ENCODE data around the gene CD180.
"Not testable (repeated sequence)": the region's sequence is repeated elsewhere in the genome, so short reads cannot be mapped to it uniquely, and the experiment has no call there.

CD180 gene

GRCh38 chr5:67176936-67177335 is 19.7 kb downstream of the CD180 start:
- ChIA-PET CTCF (interaction anchor here (1.4 to 7.6 kb wide), 2 partner anchors 11 to 20 kb away, joined by 4 to 71 read pairs; no protein-coding TSS in a partner anchor), POLR2A (no interaction called here)
- no peaks in the 10 kb centered on the region for H3K36me3 ChIP-seq (ENCODE audit: control insufficient read depth in 4 of 4, insufficient read depth in 4 of 4, low read length in 3 of 4)
- H3K9me3 ChIP-seq (ENCODE audit: control extremely low read depth in 1 of 5, control insufficient read depth in 4 of 5, insufficient read depth in 2 of 5, low read depth in 1 of 5, low read length in 4 of 5) = peaks cover 0 to 21% (median 3%) of the 10 kb centered on the region in 5 experiments
- H3K27ac ChIP-seq (ENCODE audit: insufficient read depth in 1 of 2, low read depth in 1 of 2, low read length in 2 of 2, poor library complexity in 1 of 2, severe bottlenecking in 2 of 2) = no peak overlapping the region
- H3K27me3 ChIP-seq (replicated peaks in 2 of 5; ENCODE audit: control insufficient read depth in 4 of 5, insufficient read depth in 5 of 5, low read length in 4 of 5) = no peaks in the 10 kb centered on the region
- no peak overlapping the region for H3K4me3 ChIP-seq (ENCODE audit: control insufficient read depth in 1 of 7, extremely low read depth in 1 of 7, insufficient read depth in 4 of 7, low read depth in 2 of 7, low read length in 6 of 7)
- peak in 2 of 3 donors; percentile 47 to 55 for DNase-seq
- H3K4me1 ChIP-seq (ENCODE audit: control extremely low read depth in 1 of 4, control insufficient read depth in 4 of 4, insufficient read depth in 4 of 4, low read length in 3 of 4) = peaks cover 3 to 9% (median 7%) of the 10 kb centered on the region in 4 experiments

- Histone ChIP-seq H3K36me3 (ENCODE audit: control insufficient read depth in 4 of 4, insufficient read depth in 4 of 4, low read length in 3 of 4) (peaks cover 0 to 7% (median 2%) of the 10 kb centered on the region in 4 experiments), H3K4me3 (ENCODE audit: control insufficient read depth in 1 of 7, extremely low read depth in 1 of 7, insufficient read depth in 4 of 7, low read depth in 2 of 7, low read length in 6 of 7) (no peak overlapping the region), H3K4me1 (ENCODE audit: control extremely low read depth in 1 of 4, control insufficient read depth in 4 of 4, insufficient read depth in 4 of 4, low read length in 3 of 4) (peaks cover 0 to 2% (median 0%) of the 10 kb centered on the region in 4 experiments), H3K9me3 (ENCODE audit: control extremely low read depth in 1 of 5, control insufficient read depth in 4 of 5, insufficient read depth in 2 of 5, low read depth in 1 of 5, low read length in 4 of 5) (peaks cover 0 to 21% (median 3%) of the 10 kb centered on the region in 5 experiments), H3K27me3 (replicated peaks in 2 of 5; ENCODE audit: control insufficient read depth in 4 of 5, insufficient read depth in 5 of 5, low read length in 4 of 5) (no peaks in the 10 kb centered on the region), H3K27ac (ENCODE audit: insufficient read depth in 1 of 2, low read depth in 1 of 2, low read length in 2 of 2, poor library complexity in 1 of 2, severe bottlenecking in 2 of 2) (no peak overlapping the region)
- no peak for DNase-seq
- ChIA-PET CTCF (interaction anchor here (0.7 to 1.6 kb wide), 5 partner anchors 9 to 188 kb away, joined by 3 to 9 read pairs (median 3); no protein-coding TSS in a partner anchor), POLR2A (no interaction called here)
- no CpG with 5 or more reads among the region's 1 CpG for WGBS (ENCODE audit: insufficient coverage)
Observed at GRCh38 chr5:67173959-67174358, 22.6 kb downstream of the CD180 start.

- DNase-seq; H3K4me3 ChIP-seq (ENCODE audit: control insufficient read depth in 1 of 7, extremely low read depth in 1 of 7, insufficient read depth in 4 of 7, low read depth in 2 of 7, low read length in 6 of 7); H3K36me3 ChIP-seq (ENCODE audit: control insufficient read depth in 4 of 4, insufficient read depth in 4 of 4, low read length in 3 of 4); H3K4me1 ChIP-seq (ENCODE audit: control extremely low read depth in 1 of 4, control insufficient read depth in 4 of 4, insufficient read depth in 4 of 4, low read length in 3 of 4); H3K27me3 ChIP-seq (replicated peaks in 2 of 5; ENCODE audit: control insufficient read depth in 4 of 5, insufficient read depth in 5 of 5, low read length in 4 of 5); POLR2A ChIA-PET; H3K27ac ChIP-seq (ENCODE audit: insufficient read depth in 1 of 2, low read depth in 1 of 2, low read length in 2 of 2, poor library complexity in 1 of 2, severe bottlenecking in 2 of 2): not testable (repeated sequence)
- peaks cover 0 to 18% (median 3%) of the 10 kb centered on the region in 5 experiments for H3K9me3 ChIP-seq (ENCODE audit: control extremely low read depth in 1 of 5, control insufficient read depth in 4 of 5, insufficient read depth in 2 of 5, low read depth in 1 of 5, low read length in 4 of 5)
- no CpG with 5 or more reads among the region's 2 CpGs for WGBS (ENCODE audit: insufficient coverage)
- CTCF ChIA-PET = interaction anchor here (0.7 kb wide), 1 partner anchor 187 kb away, joined by 3 read pairs; no protein-coding TSS in a partner anchor
Observed at GRCh38 chr5:67173351-67173750, 23.2 kb downstream of the CD180 start.

DNA sequence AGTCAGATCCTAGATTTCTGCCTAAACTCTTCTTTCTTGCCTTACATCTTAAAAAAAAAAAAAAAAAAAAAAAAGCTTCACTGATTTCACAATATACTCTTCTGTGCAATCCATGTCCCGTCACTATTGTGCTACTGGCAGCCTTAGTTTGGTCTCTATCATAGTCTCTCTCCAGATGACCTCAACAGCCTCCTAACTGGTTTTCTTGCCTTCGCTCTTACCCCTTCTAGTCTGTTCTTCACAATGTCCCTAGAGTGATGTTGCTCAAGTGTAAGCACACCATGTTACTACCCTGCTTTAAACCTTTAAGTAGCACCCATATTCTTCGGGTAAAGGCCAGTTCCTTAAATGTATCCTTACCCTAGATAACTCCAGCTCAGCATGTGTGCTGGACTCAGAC is 25.8 kb downstream of the CD180 start:
- peaks cover 0 to 10% (median 4%) of the 10 kb centered on the region in 4 experiments for H3K36me3 ChIP-seq (ENCODE audit: control insufficient read depth in 4 of 4, insufficient read depth in 4 of 4, low read length in 3 of 4)
- DNase-seq = no peak
- 90% methylated on average over 3 of the region's 3 CpGs for WGBS (ENCODE audit: insufficient coverage)
- H3K27me3 ChIP-seq (replicated peaks in 2 of 5; ENCODE audit: control insufficient read depth in 4 of 5, insufficient read depth in 5 of 5, low read length in 4 of 5) = no peaks in the 10 kb centered on the region
- POLR2A ChIA-PET = interaction anchor here (0.6 kb wide), 1 partner anchor 1079 kb away, joined by 4 read pairs; no protein-coding TSS in a partner anchor
- H3K27ac ChIP-seq (ENCODE audit: insufficient read depth in 1 of 2, low read depth in 1 of 2, low read length in 2 of 2, poor library complexity in 1 of 2, severe bottlenecking in 2 of 2) = no peak overlapping the region
- H3K9me3 ChIP-seq (ENCODE audit: control extremely low read depth in 1 of 5, control insufficient read depth in 4 of 5, insufficient read depth in 2 of 5, low read depth in 1 of 5, low read length in 4 of 5) = no peaks in the 10 kb centered on the region
- H3K4me1 ChIP-seq (ENCODE audit: control extremely low read depth in 1 of 4, control insufficient read depth in 4 of 4, insufficient read depth in 4 of 4, low read length in 3 of 4) = peaks cover 0 to 13% (median 11%) of the 10 kb centered on the region in 4 experiments
- CTCF ChIA-PET = interaction anchor here (1.0 to 18.0 kb wide), 5 partner anchors 14 to 166 kb away, joined by 3 to 374 read pairs (median 6); partner anchors contain the start of gene CD180
- H3K4me3 ChIP-seq (ENCODE audit: control insufficient read depth in 1 of 7, extremely low read depth in 1 of 7, insufficient read depth in 4 of 7, low read depth in 2 of 7, low read length in 6 of 7) = no peak overlapping the region

GRCh38 chr5:67168069-67168468 is 28.5 kb downstream of the CD180 start:
- Histone ChIP-seq H3K4me3 (ENCODE audit: control insufficient read depth in 1 of 7, extremely low read depth in 1 of 7, insufficient read depth in 4 of 7, low read depth in 2 of 7, low read length in 6 of 7) (no peak overlapping the region), H3K9me3 (ENCODE audit: control extremely low read depth in 1 of 5, control insufficient read depth in 4 of 5, insufficient read depth in 2 of 5, low read depth in 1 of 5, low read length in 4 of 5) (no peaks in the 10 kb centered on the region), H3K4me1 (ENCODE audit: control extremely low read depth in 1 of 4, control insufficient read depth in 4 of 4, insufficient read depth in 4 of 4, low read length in 3 of 4) (peaks cover 0 to 17% (median 14%) of the 10 kb centered on the region in 4 experiments), H3K27me3 (replicated peaks in 2 of 5; ENCODE audit: control insufficient read depth in 4 of 5, insufficient read depth in 5 of 5, low read length in 4 of 5) (no peaks in the 10 kb centered on the region), H3K36me3 (ENCODE audit: control insufficient read depth in 4 of 4, insufficient read depth in 4 of 4, low read length in 3 of 4) (peaks cover 0 to 34% (median 23%) of the 10 kb centered on the region in 4 experiments), H3K27ac (ENCODE audit: insufficient read depth in 1 of 2, low read depth in 1 of 2, low read length in 2 of 2, poor library complexity in 1 of 2, severe bottlenecking in 2 of 2) (peak overlapping the region in 1 of 2 experiments; percentile 22)
- ChIA-PET CTCF (interaction anchor here (1.3 to 18.0 kb wide), 6 partner anchors 11 to 1104 kb away, joined by 3 to 374 read pairs (median 29); partner anchors contain the start of gene CD180), POLR2A (no interaction called here)
- no CpG with 5 or more reads among the region's 4 CpGs for WGBS (ENCODE audit: insufficient coverage)
- DNase-seq = no peak

GRCh38 chr5:67166460-67167285 is 29.9 kb downstream of the CD180 start:
- peaks cover 3 to 47% (median 30%) of the 10 kb centered on the region in 4 experiments for H3K36me3 ChIP-seq (ENCODE audit: control insufficient read depth in 4 of 4, insufficient read depth in 4 of 4, low read length in 3 of 4)
- H3K4me3 ChIP-seq (ENCODE audit: control insufficient read depth in 1 of 7, extremely low read depth in 1 of 7, insufficient read depth in 4 of 7, low read depth in 2 of 7, low read length in 6 of 7) = peak overlapping the region in 5 of 7 experiments; percentile 26 to 71 (median 59)
- H3K27ac ChIP-seq (ENCODE audit: insufficient read depth in 1 of 2, low read depth in 1 of 2, low read length in 2 of 2, poor library complexity in 1 of 2, severe bottlenecking in 2 of 2) = peak overlapping the region; percentile 13 to 71
- peaks cover 0 to 17% (median 14%) of the 10 kb centered on the region in 4 experiments for H3K4me1 ChIP-seq (ENCODE audit: control extremely low read depth in 1 of 4, control insufficient read depth in 4 of 4, insufficient read depth in 4 of 4, low read length in 3 of 4)
- ChIA-PET POLR2A (interaction anchor here (0.6 to 1.9 kb wide), 4 partner anchors 27 to 169 kb away, joined by 3 to 8 read pairs (median 4); no protein-coding TSS in a partner anchor), CTCF (interaction anchor here (0.8 to 18.0 kb wide), 18 partner anchors 8 to 1105 kb away, joined by 3 to 374 read pairs (median 4); partner anchors contain the start of gene CD180)
- DNase-seq = peak; percentile 33 to 59 (median 44)
- H3K9me3 ChIP-seq (ENCODE audit: control extremely low read depth in 1 of 5, control insufficient read depth in 4 of 5, insufficient read depth in 2 of 5, low read depth in 1 of 5, low read length in 4 of 5) = no peaks in the 10 kb centered on the region
- H3K27me3 ChIP-seq (replicated peaks in 2 of 5; ENCODE audit: control insufficient read depth in 4 of 5, insufficient read depth in 5 of 5, low read length in 4 of 5) = no peaks in the 10 kb centered on the region
- 51% methylated on average over 19 of the region's 31 CpGs for WGBS (ENCODE audit: insufficient coverage)

Measured in common myeloid progenitor, CD34-positive (primary cell).